ENCODE results near the gene TPO.

- TF ChIP-seq, protein P1, sequence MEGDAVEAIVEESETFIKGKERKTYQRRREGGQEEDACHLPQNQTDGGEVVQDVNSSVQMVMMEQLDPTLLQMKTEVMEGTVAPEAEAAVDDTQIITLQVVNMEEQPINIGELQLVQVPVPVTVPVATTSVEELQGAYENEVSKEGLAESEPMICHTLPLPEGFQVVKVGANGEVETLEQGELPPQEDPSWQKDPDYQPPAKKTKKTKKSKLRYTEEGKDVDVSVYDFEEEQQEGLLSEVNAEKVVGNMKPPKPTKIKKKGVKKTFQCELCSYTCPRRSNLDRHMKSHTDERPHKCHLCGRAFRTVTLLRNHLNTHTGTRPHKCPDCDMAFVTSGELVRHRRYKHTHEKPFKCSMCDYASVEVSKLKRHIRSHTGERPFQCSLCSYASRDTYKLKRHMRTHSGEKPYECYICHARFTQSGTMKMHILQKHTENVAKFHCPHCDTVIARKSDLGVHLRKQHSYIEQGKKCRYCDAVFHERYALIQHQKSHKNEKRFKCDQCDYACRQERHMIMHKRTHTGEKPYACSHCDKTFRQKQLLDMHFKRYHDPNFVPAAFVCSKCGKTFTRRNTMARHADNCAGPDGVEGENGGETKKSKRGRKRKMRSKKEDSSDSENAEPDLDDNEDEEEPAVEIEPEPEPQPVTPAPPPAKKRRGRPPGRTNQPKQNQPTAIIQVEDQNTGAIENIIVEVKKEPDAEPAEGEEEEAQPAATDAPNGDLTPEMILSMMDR (IDR thresholded peaks at IDR 0.05): no peak
- TF ChIP-seq POLR2A (IDR thresholded peaks at IDR 0.05): no peak
Observed at GRCh38 chr2:1499033-1499795, 86.0 kb downstream of the TPO start.

All from thyroid gland (tissue), 4 donors.